ENCODE data around the gene IL4R. TPM values are rescaled to one million over a fixed set of nuclear protein-coding genes. Genes with fewer than 3 reads are reported as not detected.

IL4R gene
- total RNA-seq, 2 experiments from 2014 or later: 73.1 to 82.8 TPM

DNA sequence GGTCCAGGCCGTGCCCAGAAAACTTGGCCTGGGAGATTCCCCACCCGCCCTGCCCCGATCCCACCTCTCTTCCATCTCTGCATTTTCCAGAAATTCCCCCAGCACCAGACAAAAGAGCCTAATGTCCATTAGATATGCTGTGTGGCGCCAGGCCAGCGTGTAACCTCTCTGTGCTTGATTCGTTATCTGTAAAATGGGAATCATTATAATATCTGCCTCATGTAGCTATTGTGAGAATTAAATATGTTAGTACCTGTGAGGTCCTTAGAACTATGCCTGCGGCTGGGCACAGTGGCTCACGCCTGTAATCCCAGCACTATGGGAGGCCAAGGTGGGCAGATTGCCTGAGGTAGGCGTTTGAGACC lies 54.6 kb downstream of the IL4R start:
- H3K4me1 ChIP-seq (ENCODE audit: insufficient read depth, low read length, poor library complexity, severe bottlenecking): peaks cover 20% of the 10 kb centered on the region
- TF ChIP-seq, protein P1, sequence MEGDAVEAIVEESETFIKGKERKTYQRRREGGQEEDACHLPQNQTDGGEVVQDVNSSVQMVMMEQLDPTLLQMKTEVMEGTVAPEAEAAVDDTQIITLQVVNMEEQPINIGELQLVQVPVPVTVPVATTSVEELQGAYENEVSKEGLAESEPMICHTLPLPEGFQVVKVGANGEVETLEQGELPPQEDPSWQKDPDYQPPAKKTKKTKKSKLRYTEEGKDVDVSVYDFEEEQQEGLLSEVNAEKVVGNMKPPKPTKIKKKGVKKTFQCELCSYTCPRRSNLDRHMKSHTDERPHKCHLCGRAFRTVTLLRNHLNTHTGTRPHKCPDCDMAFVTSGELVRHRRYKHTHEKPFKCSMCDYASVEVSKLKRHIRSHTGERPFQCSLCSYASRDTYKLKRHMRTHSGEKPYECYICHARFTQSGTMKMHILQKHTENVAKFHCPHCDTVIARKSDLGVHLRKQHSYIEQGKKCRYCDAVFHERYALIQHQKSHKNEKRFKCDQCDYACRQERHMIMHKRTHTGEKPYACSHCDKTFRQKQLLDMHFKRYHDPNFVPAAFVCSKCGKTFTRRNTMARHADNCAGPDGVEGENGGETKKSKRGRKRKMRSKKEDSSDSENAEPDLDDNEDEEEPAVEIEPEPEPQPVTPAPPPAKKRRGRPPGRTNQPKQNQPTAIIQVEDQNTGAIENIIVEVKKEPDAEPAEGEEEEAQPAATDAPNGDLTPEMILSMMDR (conservative IDR thresholded peaks at IDR 0.05; ENCODE audit: low read length): no peak; the same call in 1 of the 2 replicates
- TF ChIP-seq EZH2phosphoT487 (IDR thresholded peaks at IDR 0.05; ENCODE audit: borderline replicate concordance, low read depth, low read length): no peak
- no TSS peak for BruUV-seq (replicated peaks)
- no peak overlapping the region; the same call in 1 of the 2 replicates for H3K4me2 ChIP-seq (ENCODE audit: low read length)
- no peaks in the 10 kb centered on the region for H4K20me1 ChIP-seq (ENCODE audit: insufficient read depth, low read length)
- no peaks in the 10 kb centered on the region for H3K9me2 ChIP-seq (ENCODE audit: insufficient read depth, low read length)
- H3K9me3 ChIP-seq (ENCODE audit: low read length): peaks cover 9% of the 10 kb centered on the region; the same call in 1 of the 2 replicates
- ChIA-PET CTCF (ENCODE audit: unreplicated experiment) (interaction anchor here (1.1 to 2.0 kb wide), 6 partner anchors 131 to 193 kb away, joined by 5 to 8 read pairs (median 6); partner anchors contain the start of gene KDM8), POLR2A (interaction anchor here (0.7 to 2.4 kb wide), 3 partner anchors 137 to 165 kb away, joined by 3 to 5 read pairs (median 5); partner anchors contain the start of gene KDM8)
- H3K4me3 ChIP-seq (ENCODE audit: low read depth, low read length, poor library complexity, severe bottlenecking): no peak overlapping the region
- intact Hi-C loops (cut with micrococcal nuclease; ENCODE audit: unreplicated experiment): loop anchor here (1.0 to 5.0 kb wide), 5 partner anchors 51 to 256 kb away; no protein-coding TSS in a partner anchor
- no peaks in the 10 kb centered on the region for H3K79me2 ChIP-seq (ENCODE audit: insufficient read depth, low read depth, low read length)
- no peak for DNase-seq (ENCODE audit: low spot score)
- H3K36me3 ChIP-seq (ENCODE audit: insufficient read depth, low read length): peaks cover 11% of the 10 kb centered on the region; the same call in 1 of the 2 replicates
- no peak overlapping the region for H2AFZ ChIP-seq (ENCODE audit: low read length)
- no peak overlapping the region for H3K27ac ChIP-seq (ENCODE audit: low read depth, low read length, poor library complexity, severe bottlenecking)

DNA sequence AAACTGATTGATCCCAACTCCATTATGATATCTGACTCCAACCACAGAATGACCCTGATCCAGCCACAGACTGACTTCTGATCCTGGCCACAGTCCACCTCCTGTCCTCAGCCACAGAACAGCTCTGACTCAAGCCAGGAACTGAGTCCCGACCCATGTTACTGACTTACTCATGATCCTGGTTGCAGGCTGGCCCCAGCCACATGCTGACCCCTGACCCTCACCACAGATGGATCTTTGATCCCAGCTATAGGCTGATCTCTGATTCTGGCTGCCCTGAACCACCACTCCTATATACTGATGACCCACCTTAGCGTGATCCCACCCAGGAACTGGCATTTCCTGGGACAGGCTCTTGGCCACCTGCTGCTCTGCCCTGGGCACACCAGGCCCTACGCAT lies 56.0 kb downstream of the IL4R start:
- peaks cover 9% of the 10 kb centered on the region; the same call in 1 of the 2 replicates for H3K9me3 ChIP-seq (ENCODE audit: low read length)
- H3K9me2 ChIP-seq (ENCODE audit: insufficient read depth, low read length): no peaks in the 10 kb centered on the region
- no peak overlapping the region for H2AFZ ChIP-seq (ENCODE audit: low read length)
- BruUV-seq (replicated peaks): no TSS peak
- no peak overlapping the region for H3K4me3 ChIP-seq (ENCODE audit: low read depth, low read length, poor library complexity, severe bottlenecking)
- H3K4me2 ChIP-seq (ENCODE audit: low read length): no peak overlapping the region
- no peaks in the 10 kb centered on the region for H4K20me1 ChIP-seq (ENCODE audit: insufficient read depth, low read length)
- TF ChIP-seq, protein P1 (conservative IDR thresholded peaks at IDR 0.05; ENCODE audit: low read length): no peak
- no peak for TF ChIP-seq EZH2phosphoT487 (IDR thresholded peaks at IDR 0.05; ENCODE audit: borderline replicate concordance, low read depth, low read length)
- DNase-seq (ENCODE audit: low spot score): no peak
- no peak overlapping the region for H3K27ac ChIP-seq (ENCODE audit: low read depth, low read length, poor library complexity, severe bottlenecking)
- intact Hi-C loops (cut with micrococcal nuclease; ENCODE audit: unreplicated experiment): loop anchor here (5.0 kb wide), 2 partner anchors 53 to 258 kb away; no protein-coding TSS in a partner anchor
- CTCF ChIA-PET (ENCODE audit: unreplicated experiment): interaction anchor here (0.6 kb wide), 1 partner anchor 11 kb away, joined by 3 read pairs; no protein-coding TSS in a partner anchor
- peaks cover 31% of the 10 kb centered on the region for H3K4me1 ChIP-seq (ENCODE audit: insufficient read depth, low read length, poor library complexity, severe bottlenecking)
- no peaks in the 10 kb centered on the region for H3K79me2 ChIP-seq (ENCODE audit: insufficient read depth, low read depth, low read length)
- H3K36me3 ChIP-seq (ENCODE audit: insufficient read depth, low read length): no peaks in the 10 kb centered on the region; the same call in 1 of the 2 replicates
- POLR2A ChIA-PET: no interaction called here

DNA sequence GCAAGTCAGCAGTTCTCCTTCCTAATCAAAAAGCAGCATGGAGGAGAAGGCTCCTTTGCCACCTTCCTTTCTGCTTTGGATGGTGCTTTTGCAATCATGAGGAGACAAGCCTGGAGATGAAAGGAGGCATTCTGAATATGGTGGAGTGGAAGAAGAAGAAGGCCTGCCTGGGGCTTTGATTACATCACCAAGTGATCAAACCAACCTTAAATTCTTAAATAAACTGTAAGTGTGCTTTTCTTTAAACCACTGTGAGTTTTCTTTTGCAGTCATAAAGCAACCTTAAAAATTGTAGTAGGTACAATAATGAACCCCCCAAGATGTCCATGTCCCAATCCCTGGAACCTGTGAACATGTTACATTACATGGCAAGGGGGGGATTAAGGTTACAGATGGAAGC lies 56.5 kb downstream of the IL4R start:
- no peaks in the 10 kb centered on the region for H4K20me1 ChIP-seq (ENCODE audit: insufficient read depth, low read length)
- CTCF ChIA-PET (ENCODE audit: unreplicated experiment): interaction anchor here (0.5 kb wide), 1 partner anchor 29 kb away, joined by 3 read pairs; no protein-coding TSS in a partner anchor
- H3K36me3 ChIP-seq (ENCODE audit: insufficient read depth, low read length): no peaks in the 10 kb centered on the region; the same call in 1 of the 2 replicates
- H3K9me2 ChIP-seq (ENCODE audit: insufficient read depth, low read length): no peaks in the 10 kb centered on the region
- no peak overlapping the region for H3K4me3 ChIP-seq (ENCODE audit: low read depth, low read length, poor library complexity, severe bottlenecking)
- POLR2A ChIA-PET: no interaction called here
- intact Hi-C loops (cut with micrococcal nuclease; ENCODE audit: unreplicated experiment): no loop called here
- no TSS peak for BruUV-seq (replicated peaks)
- no peak for DNase-seq (ENCODE audit: low spot score)
- H2AFZ ChIP-seq (ENCODE audit: low read length): no peak overlapping the region
- no peak overlapping the region for H3K27ac ChIP-seq (ENCODE audit: low read depth, low read length, poor library complexity, severe bottlenecking)
- H3K4me2 ChIP-seq (ENCODE audit: low read length): no peak overlapping the region
- TF ChIP-seq, protein P1 (conservative IDR thresholded peaks at IDR 0.05; ENCODE audit: low read length): no peak
- no peak for TF ChIP-seq EZH2phosphoT487 (IDR thresholded peaks at IDR 0.05; ENCODE audit: borderline replicate concordance, low read depth, low read length)
- H3K4me1 ChIP-seq (ENCODE audit: insufficient read depth, low read length, poor library complexity, severe bottlenecking): peaks cover 36% of the 10 kb centered on the region
- no peaks in the 10 kb centered on the region for H3K79me2 ChIP-seq (ENCODE audit: insufficient read depth, low read depth, low read length)
- H3K9me3 ChIP-seq (ENCODE audit: low read length): peaks cover 9% of the 10 kb centered on the region; the same call in 1 of the 2 replicates

Data from OCI-LY7 (cell line).